SK-N-MC (cell line): Measurements from ENCODE around the gene ECSCR.

Experiments used
- DNase-seq: peaks from one replicate; pipeline ENCODE4 v3.0.0-alpha.2; 2011; ENCODE audit warnings: low read depth, low spot score
- H3K27ac ChIP-seq: fragments of 200-600 bp; sonication (generic); 2 replicates; pipeline ENCODE4 v1.5.1; 2016; ENCODE audit warnings: mixed run types
- H3K36me3 ChIP-seq: fragments of 200-600 bp; sonication (generic); 2 replicates; pipeline ENCODE4 v1.6.1; 2017; ENCODE audit warnings: antibody characterized with exemption, low read length, mixed read lengths; ENCODE audit not compliant: insufficient read depth
- H3K4me3 ChIP-seq: fragments of 200-600 bp; sonication (generic); 2 replicates; pipeline ENCODE4 v1.5.1; 2016
- H3K9ac ChIP-seq: fragments of 200-600 bp; sonication (generic); 2 replicates; pipeline ENCODE4 v1.8.0; 2017; ENCODE audit warnings: mixed run types, mixed read lengths; ENCODE audit not compliant: insufficient read length
- H3K9me3 ChIP-seq: fragments of 200-600 bp; sonication (generic); 2 replicates; pipeline ENCODE4 v1.6.1; 2017; ENCODE audit warnings: low read depth, mild to moderate bottlenecking, antibody characterized with exemption, low read length, moderate library complexity, mixed read lengths
- EZH2 ChIP-seq: fragments of 200-600 bp; sonication (generic); IDR thresholded peaks from one replicate; pipeline ENCODE4 v1.6.1; 2017; ENCODE audit warnings: antibody characterized with exemption
- FOXP2 ChIP-seq: optimal IDR thresholded peaks from 2 replicates; pipeline ENCODE3; 2011; ENCODE audit warnings: mild to moderate bottlenecking, moderate library complexity; ENCODE audit not compliant: insufficient read depth; ENCODE audit errors: extremely low read length, control extremely low read depth
- POLR2AphosphoS5 ChIP-seq: IDR thresholded peaks from 2 replicates; pipeline ENCODE4 v1.6.1; 2012; ENCODE audit warnings: mild to moderate bottlenecking, low read depth, low read length, borderline replicate concordance

ECSCR gene

DNA sequence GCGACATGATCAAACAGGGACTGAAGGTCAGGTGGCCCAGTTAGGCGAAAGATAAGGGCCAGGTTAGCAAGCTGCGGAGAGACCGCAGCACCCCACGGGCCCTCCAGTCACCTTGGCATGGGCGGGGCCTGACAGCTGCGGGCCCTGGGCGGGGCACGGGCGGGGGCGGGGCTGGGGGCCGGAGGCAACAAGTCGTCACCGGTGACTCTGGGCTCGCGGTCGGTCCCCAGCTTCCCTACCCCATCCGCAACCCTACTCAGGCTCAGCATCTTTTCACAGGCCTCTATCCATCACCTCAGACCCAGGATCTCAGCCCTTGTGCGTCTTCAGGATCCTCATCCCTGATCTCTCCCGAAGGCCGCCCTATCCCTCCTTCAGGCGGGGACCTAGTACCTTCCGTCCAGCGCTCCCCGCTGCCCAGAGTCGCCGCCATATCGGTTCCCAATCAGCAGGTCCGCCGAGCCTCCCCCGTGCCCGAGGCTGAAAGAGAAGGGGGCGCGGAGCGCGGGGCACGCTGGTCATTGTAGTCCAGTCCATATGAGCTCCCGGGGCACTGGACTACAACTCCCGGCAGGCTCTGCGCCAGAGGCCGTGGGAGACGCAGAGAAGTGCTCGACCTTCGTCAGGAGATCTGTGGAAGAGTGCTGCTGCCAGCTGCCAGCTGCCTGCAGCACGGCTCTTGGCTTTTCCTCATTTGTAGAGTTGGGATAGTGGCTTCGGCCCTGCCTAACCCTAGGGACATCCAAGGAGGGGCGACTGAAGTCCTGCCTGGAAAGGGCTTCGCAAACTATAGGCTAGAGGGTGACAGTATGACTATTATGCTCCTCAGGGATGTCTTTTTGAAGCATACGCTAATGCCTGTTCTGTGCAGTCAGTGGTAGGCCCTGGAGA is 23.3 kb downstream of the ECSCR start, which contains the start of gene DNAJC18:
DNAJC18 (minus strand) TSS at position 513 of the 891 bp plus-strand sequence; CDS start at position 433, 80 bp downstream.
- no peaks in the 10 kb centered on the region for H3K9me3 ChIP-seq
- no peak for DNase-seq
- H3K27ac ChIP-seq, result peak within 1 kb of the TSS; percentile 65; the same call in 1 of the 2 replicates
- TF ChIP-seq POLR2AphosphoS5 (peak; percentile 50; the same call in 1 of the 2 replicates), EZH2 (no peak), FOXP2 (no peak)
- peak within 1 kb of the TSS; percentile 93 for H3K9ac ChIP-seq
- H3K36me3 ChIP-seq, result no peaks in the 10 kb centered on the region
- peak within 1 kb of the TSS; percentile 100 for H3K4me3 ChIP-seq

GRCh38 chr5:139438707-139439012 is 23.9 kb downstream of the ECSCR start:
- no peak overlapping the region for H3K27ac ChIP-seq
- no peak overlapping the region for H3K9ac ChIP-seq

DNA sequence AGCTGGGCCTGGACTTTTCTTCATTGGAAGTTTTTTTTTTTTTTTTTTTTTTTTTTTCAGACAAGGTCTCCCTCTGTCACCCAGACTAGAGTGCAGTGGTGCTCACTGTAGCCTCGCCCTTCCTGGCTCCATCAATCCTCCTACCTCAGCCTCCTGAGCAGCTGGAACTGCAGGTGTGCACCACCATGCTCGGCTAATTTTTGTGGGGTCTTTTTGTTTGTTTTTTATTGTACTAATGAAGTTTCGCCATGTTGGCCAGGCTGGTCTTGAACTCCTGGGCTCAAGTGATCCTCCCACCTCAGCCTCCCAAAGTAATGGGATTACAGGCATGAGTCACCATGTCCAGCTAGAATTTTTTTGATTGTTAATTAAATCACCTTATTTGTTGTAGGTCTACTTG is 26.9 kb downstream of the ECSCR start:
- H3K9ac ChIP-seq, result no peak overlapping the region
- TF ChIP-seq POLR2AphosphoS5 (no peak), FOXP2 (no peak), EZH2 (no peak)
- DNase-seq, result no peak

More at GRCh38 chr5:139438707-139439012, 23.9 kb downstream of the ECSCR start:
- H3K4me3 ChIP-seq, result peak overlapping the region; percentile 100
- no peaks in the 10 kb centered on the region for H3K9me3 ChIP-seq
- TF ChIP-seq POLR2AphosphoS5 (no peak), FOXP2 (no peak), EZH2 (no peak)
- no peak for DNase-seq
- H3K36me3 ChIP-seq, result no peaks in the 10 kb centered on the region

GRCh38 chr5:139431706-139432105 is 30.8 kb downstream of the ECSCR start:
- TF ChIP-seq EZH2, result no peak
- no peak for TF ChIP-seq FOXP2
- no peak for TF ChIP-seq POLR2AphosphoS5
- no peak for DNase-seq
- Histone ChIP-seq H3K27ac (no peak overlapping the region), H3K4me3 (no peak overlapping the region), H3K9me3 (no peaks in the 10 kb centered on the region), H3K9ac (no peak overlapping the region), H3K36me3 (no peaks in the 10 kb centered on the region)

More for the DNA sequence above, 26.9 kb downstream of the ECSCR start:
- H3K4me3 ChIP-seq, result no peak overlapping the region
- H3K36me3 ChIP-seq, result no peaks in the 10 kb centered on the region
- H3K27ac ChIP-seq, result no peak overlapping the region
- H3K9me3 ChIP-seq, result no peaks in the 10 kb centered on the region

DNA sequence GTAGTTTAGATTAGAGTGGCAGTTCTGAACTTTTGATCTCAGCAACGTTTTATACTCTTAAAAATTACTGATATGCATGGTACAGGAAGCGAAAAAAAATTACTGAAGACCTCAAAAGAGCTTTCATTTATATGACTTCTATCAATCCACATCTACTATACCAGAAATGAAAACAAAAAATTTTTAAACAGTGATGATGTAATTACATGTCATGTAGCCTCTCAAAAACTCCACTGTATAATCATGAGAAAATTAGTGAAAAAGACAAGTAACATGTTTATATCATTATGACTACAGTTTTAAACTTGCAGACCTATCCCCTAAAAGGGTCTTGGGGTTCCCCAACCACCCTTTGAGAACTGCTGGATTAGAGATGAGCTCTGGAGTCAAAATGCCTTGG is 32.5 kb downstream of the ECSCR start:
- no peak for TF ChIP-seq FOXP2
- no peak for TF ChIP-seq EZH2
- no peak for TF ChIP-seq POLR2AphosphoS5
- Histone ChIP-seq H3K9ac (no peak overlapping the region), H3K27ac (no peak overlapping the region), H3K36me3 (no peaks in the 10 kb centered on the region), H3K4me3 (no peak overlapping the region), H3K9me3 (no peaks in the 10 kb centered on the region)
- DNase-seq, result no peak

GRCh38 chr5:139426203-139426885 is 36.2 kb downstream of the ECSCR start:
- H3K9me3 ChIP-seq, result no peaks in the 10 kb centered on the region
- H3K9ac ChIP-seq, result no peak overlapping the region
- H3K36me3 ChIP-seq, result no peaks in the 10 kb centered on the region
- H3K27ac ChIP-seq, result no peak overlapping the region
- H3K4me3 ChIP-seq, result no peak overlapping the region
- TF ChIP-seq FOXP2, result no peak
- TF ChIP-seq POLR2AphosphoS5, result no peak
- no peak for TF ChIP-seq EZH2
- no peak for DNase-seq

- H3K9ac ChIP-seq, result no peak overlapping the region
- DNase-seq, result no peak
- no peak overlapping the region for H3K27ac ChIP-seq
- TF ChIP-seq FOXP2, result no peak
- H3K4me3 ChIP-seq, result no peak overlapping the region
- H3K36me3 ChIP-seq, result no peaks in the 10 kb centered on the region
- H3K9me3 ChIP-seq, result no peaks in the 10 kb centered on the region
Observed at GRCh38 chr5:139425497-139425896, 37.0 kb downstream of the ECSCR start.

DNA sequence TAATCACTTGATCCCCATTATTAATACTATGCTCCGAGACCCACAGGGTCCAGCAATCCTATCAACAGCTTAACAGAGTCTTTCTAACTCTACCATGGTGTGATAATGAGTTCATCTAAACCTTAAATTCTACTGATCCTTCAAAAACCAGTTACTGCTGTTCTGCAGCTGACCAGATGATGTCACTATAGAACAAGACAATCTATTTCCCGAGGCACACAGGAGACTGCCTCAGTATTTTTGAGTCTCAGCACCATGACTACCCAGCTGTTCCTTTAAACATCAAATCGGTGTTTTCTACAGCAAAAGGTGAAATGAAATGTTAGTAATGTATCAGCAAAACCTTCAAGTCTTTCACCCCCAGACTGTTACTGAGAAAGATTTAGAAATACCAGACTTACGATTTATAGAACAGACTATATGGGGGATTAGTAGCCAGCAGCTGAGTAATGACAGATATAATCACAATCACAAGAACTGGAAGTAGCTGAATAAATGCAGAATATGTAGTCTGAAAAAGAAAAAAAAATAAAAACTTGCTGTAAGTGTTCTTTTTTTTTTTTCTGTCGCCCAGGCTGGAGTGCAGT is 40.1 kb downstream of the ECSCR start:
- DNase-seq, result no peak
- no peak overlapping the region for H3K4me3 ChIP-seq
- no peak overlapping the region for H3K27ac ChIP-seq
- H3K9ac ChIP-seq, result no peak overlapping the region
- H3K9me3 ChIP-seq, result no peaks in the 10 kb centered on the region
- TF ChIP-seq EZH2, result no peak
- no peak for TF ChIP-seq POLR2AphosphoS5
- TF ChIP-seq FOXP2, result no peak
- H3K36me3 ChIP-seq, result no peaks in the 10 kb centered on the region
